GM12801 (cell line): ENCODE measurements around the gene CPED1.

ENCODE experiments used
- CTCF ChIP-seq: IDR thresholded peaks from one replicate; pipeline ENCODE4 v1.5.1; 2011; ENCODE audit warnings: control low read depth; ENCODE audit not compliant: insufficient read length; ENCODE audit errors: extremely low read depth

The CPED1 gene

GRCh38 chr7:121276313-121276712, 287.8 kb downstream of the CPED1 start:
- TF ChIP-seq CTCF = no peak

GRCh38 chr7:121278120-121279021, 289.9 kb downstream of the CPED1 start:
- no peak for TF ChIP-seq CTCF

- no peak for TF ChIP-seq CTCF
These were observed 290.6 kb downstream of the CPED1 start for GRCh38 chr7:121279060-121279620.

- no peak for TF ChIP-seq CTCF
These were observed 291.3 kb downstream of the CPED1 start for GRCh38 chr7:121279822-121280221.

GRCh38 chr7:121280656-121281055, 292.1 kb downstream of the CPED1 start:
- no peak for TF ChIP-seq CTCF

- no peak for TF ChIP-seq CTCF
These were observed 293.6 kb downstream of the CPED1 start for GRCh38 chr7:121282129-121282528.

- TF ChIP-seq CTCF = no peak
These were observed 296.7 kb downstream of the CPED1 start for GRCh38 chr7:121285066-121285667.
